Astrocyte of the cerebellum (primary cell): ENCODE measurements around the gene TBC1D22A.

Experiments
- DNase-seq: peaks from one replicate; pipeline ENCODE4 v3.0.0-alpha.2; 2011; ENCODE audit warnings: low read depth
- H3K4me3 ChIP-seq: 2 replicates; pipeline ENCODE4 v1.5.1; 2011; ENCODE audit warnings: mild to moderate bottlenecking, low read depth, low read length, moderate library complexity
- CTCF ChIP-seq: IDR thresholded peaks from 2 replicates; pipeline ENCODE4 v1.5.1; 2012; ENCODE audit warnings: low read length, low read depth, moderate library complexity, mild to moderate bottlenecking; ENCODE audit errors: missing control alignments
- in situ Hi-C: cut with HindIII; loops from 2 replicates; pipeline ENCODE4 v1.10.0; 2017; ENCODE audit warnings: low sequenced_read_pairs

TBC1D22A gene

GRCh38 chr22:47060718-47061117, 298.3 kb downstream of the TBC1D22A start:
- no peak for TF ChIP-seq CTCF
- no peak for DNase-seq
- in situ Hi-C loops: no loop called here
- no peak overlapping the region for H3K4me3 ChIP-seq

GRCh38 chr22:47061226-47061625, 298.8 kb downstream of the TBC1D22A start:
- DNase-seq: no peak
- in situ Hi-C loops: no loop called here
- H3K4me3 ChIP-seq: no peak overlapping the region
- TF ChIP-seq CTCF: no peak

- no peak for TF ChIP-seq CTCF
- no peak for DNase-seq
- H3K4me3 ChIP-seq: no peak overlapping the region
- in situ Hi-C loops: no loop called here
These were observed 299.7 kb downstream of the TBC1D22A start for GRCh38 chr22:47062126-47062525.

GRCh38 chr22:47063071-47063509, 300.6 kb downstream of the TBC1D22A start:
- TF ChIP-seq CTCF: no peak
- in situ Hi-C loops: no loop called here

GRCh38 chr22:47063606-47064005, 301.2 kb downstream of the TBC1D22A start:
- no peak for DNase-seq
- in situ Hi-C loops: no loop called here
- TF ChIP-seq CTCF: no peak
- H3K4me3 ChIP-seq: no peak overlapping the region

More at GRCh38 chr22:47063071-47063509, 300.6 kb downstream of the TBC1D22A start:
- no peak overlapping the region for H3K4me3 ChIP-seq
- no peak for DNase-seq

GRCh38 chr22:47064016-47064415, 301.6 kb downstream of the TBC1D22A start:
- H3K4me3 ChIP-seq: no peak overlapping the region
- no peak for TF ChIP-seq CTCF
- in situ Hi-C loops: no loop called here
- no peak for DNase-seq

GRCh38 chr22:47064416-47064815, 302.0 kb downstream of the TBC1D22A start:
- H3K4me3 ChIP-seq: no peak overlapping the region
- no peak for DNase-seq
- in situ Hi-C loops: no loop called here
- peak; percentile 12 for TF ChIP-seq CTCF
